NCI-H2196 (cell line): ENCODE measurements around the gene CLDN10.
"Not testable (repeated sequence)": the region's sequence is repeated elsewhere in the genome, so short reads cannot be mapped to it uniquely, and the experiment has no call there.

ENCODE experiments used
- DNase-seq: peaks from one replicate; lab custom pipeline; 2025; ENCODE audit not compliant: unreplicated experiment; lab: John Stamatoyannopoulos, UW

Gene CLDN10

DNA sequence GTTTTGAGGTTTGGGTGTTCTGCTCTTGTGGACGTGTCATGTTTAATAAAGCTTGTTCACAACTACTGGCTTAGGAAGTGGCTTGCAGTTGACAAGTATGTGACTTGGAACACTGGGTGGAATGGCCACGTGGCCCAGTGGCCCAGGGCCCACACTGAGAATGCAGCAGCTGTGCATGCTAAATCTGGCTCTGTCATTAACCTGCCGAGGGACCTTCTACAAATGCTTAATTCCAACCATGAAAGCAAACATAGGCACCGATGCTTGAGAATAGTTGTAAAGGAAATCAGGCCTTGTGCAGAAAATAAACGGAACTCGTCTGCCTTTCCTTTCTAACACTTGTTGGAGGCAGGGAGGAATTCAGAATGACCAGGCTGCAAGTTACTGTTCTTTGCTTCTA is 11.6 kb upstream of the CLDN10 start:
- no peak for DNase-seq

GRCh38 chr13:95541308-95541707 is 11.2 kb upstream of the CLDN10 start:
- DNase-seq: no peak

DNA sequence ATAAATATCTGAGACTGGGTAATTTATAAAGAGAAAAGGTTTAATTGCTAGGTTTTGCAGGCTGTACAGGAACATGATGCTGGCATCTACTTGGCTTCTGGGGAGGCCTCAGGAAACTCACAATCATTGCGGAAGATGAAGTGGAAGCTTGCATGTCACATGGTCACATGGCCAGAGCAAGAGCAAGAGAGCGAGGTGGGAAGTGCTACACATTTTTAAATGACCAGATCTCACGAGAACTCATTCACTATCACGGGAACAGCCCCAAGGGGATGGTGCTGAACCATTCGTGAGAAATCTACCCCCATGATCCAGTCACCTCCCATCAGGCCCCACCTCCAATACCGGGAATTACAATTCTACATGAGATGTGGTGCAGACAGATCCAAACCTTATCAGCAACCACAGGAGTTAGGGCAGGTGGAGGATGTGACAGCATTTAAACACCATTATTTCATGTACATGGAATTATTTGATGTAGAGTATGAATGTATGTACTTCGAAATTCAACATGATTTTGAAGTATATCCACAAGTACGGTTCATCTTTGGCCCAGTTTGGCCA is 10.5 kb upstream of the CLDN10 start:
- no peak for DNase-seq

DNA sequence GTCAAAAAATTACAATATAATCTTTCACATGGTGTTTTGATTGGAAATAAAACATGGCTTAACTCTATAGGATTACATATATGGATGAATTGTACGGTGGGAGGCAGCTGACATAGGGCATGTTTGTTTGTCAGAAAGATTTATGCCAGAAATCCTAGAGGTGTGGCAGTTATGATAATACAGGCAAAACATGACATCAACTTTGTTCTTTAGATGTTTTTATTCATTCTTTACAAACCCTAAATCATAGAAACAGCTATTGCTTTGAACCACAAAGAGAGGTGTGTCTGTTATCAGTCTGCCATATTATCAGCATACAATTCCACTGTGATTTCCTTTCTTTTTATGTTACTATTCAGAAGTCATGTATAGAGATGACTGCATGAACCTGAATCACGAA is 8.2 kb upstream of the CLDN10 start:
- DNase-seq: no peak

DNA sequence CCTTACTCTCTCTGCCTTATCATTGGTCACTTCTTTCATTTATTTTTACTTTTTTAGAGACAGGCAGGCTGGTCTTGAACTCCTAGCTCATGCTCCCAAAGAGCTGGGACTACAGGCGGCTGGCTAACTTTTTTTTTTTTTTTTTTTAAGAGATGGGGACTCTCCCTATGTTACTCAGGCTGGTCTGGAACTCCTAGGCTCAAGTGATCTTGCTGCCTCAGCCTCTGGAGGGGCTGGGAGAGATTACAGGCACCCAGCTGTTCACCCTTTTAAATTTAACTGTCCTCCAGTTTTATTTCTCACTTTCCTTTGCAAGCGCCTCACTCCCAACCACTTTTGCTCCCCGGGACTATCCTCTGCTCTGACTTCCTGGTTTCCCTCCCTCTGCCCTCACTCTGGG is 5.6 kb upstream of the CLDN10 start:
- no peak for DNase-seq

DNA sequence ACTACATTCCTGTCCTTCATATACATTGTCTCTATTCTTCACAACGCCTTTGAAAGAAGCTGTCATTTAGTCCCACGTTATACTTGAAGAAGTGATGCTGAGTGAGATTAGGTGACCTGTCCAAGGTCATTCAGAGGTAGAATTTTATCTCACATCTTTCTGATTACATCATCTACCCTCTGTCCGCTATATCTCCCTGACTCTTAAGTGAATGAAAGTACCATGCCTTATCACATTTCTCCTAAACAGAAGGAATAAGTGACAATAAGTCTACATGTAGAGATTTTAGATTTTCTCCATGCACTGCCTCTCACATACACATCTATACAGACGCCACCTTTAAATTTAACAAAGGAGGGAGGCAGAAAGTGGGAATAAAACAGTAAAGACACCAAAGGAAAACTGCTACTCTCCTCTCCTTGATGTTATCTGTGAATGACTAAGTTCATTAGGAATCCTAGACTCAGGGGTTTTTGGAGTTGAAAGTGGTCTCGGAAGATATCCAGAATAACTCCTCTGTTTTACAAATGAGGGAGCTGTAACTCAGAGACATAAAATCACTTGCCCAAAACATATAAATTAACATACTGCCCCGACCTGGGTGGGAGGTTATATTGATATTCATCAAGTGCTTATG is 4.9 kb upstream of the CLDN10 start:
- DNase-seq: no peak

DNA sequence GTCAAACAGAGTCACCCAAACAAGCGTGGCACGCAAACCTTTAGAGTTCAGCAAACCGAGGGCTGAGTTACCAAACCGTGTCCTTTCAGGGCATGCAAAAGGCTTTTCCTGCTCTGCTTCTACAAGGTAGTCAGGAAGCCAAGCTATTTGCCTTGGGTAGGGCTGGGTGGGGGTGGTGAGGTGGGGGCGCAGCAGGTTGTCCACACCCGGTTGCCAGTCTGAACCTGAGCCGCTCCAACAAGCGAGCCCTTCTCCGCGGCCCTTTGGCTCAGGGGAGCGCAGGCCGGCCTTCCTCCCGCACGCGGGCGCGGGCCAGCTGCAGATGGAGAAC is 347 bp upstream of the CLDN10 start:
- no peak for DNase-seq

GRCh38 chr13:95553581-95554385 is 1.3 kb downstream of the CLDN10 start:
- no peak for DNase-seq

DNA sequence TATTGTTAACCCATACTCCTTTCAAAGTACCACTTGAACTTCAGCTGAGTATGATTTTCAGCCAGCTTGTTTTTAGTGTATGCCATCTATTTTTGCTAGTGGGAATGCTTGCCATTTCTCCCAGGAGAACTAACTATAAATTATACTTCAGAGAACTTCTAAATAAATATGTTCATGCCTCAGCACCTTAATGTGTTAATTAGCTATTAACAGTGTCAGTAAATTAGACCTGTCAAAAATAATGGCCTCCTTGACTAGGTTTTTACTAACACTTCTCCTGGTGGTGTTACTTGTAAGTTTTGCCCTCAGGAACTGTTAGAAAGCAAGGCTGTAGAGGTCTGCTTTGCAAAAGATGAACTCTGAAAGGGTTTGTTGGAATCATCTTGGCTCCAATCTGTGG is 4.5 kb downstream of the CLDN10 start:
- DNase-seq: no peak

DNA sequence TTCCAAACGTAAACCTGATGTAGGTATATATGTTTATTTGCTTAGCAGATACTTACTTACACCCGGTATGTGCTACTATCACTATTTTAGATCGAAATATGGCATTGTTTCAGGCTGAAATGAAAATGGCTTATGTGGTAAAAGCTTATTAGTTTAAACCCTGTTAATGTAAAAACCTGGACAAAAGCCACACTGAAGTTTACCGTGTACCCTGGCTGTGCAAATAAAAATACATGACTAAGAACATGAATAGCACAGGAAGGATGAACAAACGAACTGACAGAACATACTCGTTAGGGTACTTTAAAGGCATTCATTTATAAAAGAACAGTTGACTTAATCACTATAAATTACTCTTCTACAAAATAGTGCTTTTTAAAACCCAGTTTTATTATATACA is 6.6 kb downstream of the CLDN10 start:
- DNase-seq: no peak

GRCh38 chr13:95560387-95560786 is 7.9 kb downstream of the CLDN10 start:
- no peak for DNase-seq

DNA sequence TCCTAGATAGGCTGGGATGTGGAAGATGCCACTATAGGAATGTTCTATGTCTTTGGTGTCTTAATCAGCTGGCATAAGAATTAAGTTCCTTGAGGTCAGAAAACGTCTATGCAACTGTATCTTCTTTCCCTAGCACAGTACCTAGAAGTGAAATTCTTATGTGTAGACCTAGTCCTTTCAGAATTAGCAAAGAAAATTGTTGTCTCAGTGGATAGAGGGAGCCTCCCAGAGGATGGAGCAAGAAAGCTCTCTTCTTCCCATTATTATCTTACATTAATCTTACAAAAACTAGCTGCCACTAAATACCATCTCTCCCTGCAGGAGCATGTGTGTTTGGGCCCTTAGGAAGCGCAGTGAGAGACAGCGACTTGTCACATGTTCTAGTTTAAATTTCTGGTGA is 11.6 kb downstream of the CLDN10 start:
- no peak for DNase-seq

GRCh38 chr13:95564733-95565291 is 12.3 kb downstream of the CLDN10 start:
- DNase-seq: no peak

GRCh38 chr13:95565758-95566157 is 13.2 kb downstream of the CLDN10 start:
- not testable (repeated sequence) for DNase-seq

GRCh38 chr13:95568131-95568530 is 15.6 kb downstream of the CLDN10 start:
- DNase-seq: no peak

DNA sequence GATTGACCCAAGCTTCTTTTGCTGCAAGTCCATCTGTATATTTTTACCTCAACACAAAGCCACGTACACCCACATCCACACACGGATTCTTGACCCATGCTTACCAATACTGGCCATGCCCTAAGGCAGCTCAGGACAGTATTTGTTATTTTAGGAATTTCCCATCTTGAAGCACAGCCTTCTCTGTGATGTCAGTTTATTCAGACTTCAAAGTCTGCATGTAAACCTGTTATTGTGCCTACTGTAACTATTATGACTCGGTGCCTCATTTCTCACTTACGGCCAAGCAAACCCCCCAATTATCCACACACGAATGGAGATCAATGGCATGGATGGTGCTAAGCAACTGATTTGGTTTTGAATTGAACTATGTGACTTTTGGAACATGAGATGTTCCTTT is 17.5 kb downstream of the CLDN10 start:
- no peak for DNase-seq

GRCh38 chr13:95571941-95572340 is 19.4 kb downstream of the CLDN10 start:
- no peak for DNase-seq

GRCh38 chr13:95573221-95573620 is 20.7 kb downstream of the CLDN10 start:
- DNase-seq: no peak

GRCh38 chr13:95579303-95579702 is 26.8 kb downstream of the CLDN10 start:
- no peak for DNase-seq

- DNase-seq: no peak
Measured at GRCh38 chr13:95585867-95586266, 33.3 kb downstream of the CLDN10 start.

DNA sequence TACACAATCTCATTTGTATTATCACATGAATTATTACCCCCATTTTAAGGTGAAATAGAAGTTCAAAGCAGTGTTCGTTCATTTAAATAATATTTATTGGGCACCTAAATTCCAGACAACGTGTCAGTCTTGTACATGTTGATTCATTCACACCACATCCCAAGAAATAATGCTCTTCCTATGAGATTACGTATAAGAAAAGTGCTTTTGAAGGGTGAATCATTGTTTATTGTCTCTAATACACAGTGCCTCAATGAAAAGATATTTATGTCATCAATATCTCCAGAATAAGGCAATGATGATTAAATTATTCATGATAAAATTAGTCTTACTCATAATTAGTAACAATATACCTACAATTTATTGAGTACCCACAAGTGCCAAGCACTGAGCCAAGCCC is 35.6 kb downstream of the CLDN10 start:
- no peak for DNase-seq

- no peak for DNase-seq
Measured at GRCh38 chr13:95588721-95589120, 36.2 kb downstream of the CLDN10 start.
